NT2/D1 (cell line): ENCODE data around the gene ITCH.

Source experiments
- SUZ12 ChIP-seq: IDR thresholded peaks from 2 replicates; pipeline ENCODE4 v1.6.1; 2011; ENCODE audit not compliant: insufficient read length, insufficient read depth; ENCODE audit errors: extremely low read depth
- YY1 ChIP-seq: IDR thresholded peaks from 2 replicates; pipeline ENCODE4 v1.6.1; 2011; ENCODE audit not compliant: insufficient read length, insufficient read depth

DNA sequence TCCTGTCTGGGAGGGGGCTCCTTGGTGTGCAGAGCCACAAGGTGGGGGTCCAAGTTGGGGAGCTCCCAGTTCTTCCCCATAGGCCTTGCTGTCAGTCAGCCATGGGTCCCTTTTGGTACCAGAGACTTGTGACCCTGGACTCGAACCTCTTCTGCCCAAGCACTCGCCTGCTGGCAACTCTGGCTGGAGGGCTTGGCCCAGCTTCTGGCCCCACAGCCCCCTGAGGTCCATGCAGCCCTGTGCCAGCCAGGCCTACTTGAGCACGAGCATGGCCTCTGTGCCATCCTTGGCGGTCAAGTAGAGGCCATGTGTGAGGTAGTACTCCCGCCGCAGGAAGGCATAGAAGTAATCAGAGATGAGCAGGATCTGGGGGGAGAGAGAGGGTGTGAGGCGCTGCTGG, 197.5 kb downstream of the ITCH start:
- TF ChIP-seq YY1 (no peak), SUZ12 (no peak)
